Measurements from ENCODE around the gene C1orf53.

The C1orf53 gene

DNA sequence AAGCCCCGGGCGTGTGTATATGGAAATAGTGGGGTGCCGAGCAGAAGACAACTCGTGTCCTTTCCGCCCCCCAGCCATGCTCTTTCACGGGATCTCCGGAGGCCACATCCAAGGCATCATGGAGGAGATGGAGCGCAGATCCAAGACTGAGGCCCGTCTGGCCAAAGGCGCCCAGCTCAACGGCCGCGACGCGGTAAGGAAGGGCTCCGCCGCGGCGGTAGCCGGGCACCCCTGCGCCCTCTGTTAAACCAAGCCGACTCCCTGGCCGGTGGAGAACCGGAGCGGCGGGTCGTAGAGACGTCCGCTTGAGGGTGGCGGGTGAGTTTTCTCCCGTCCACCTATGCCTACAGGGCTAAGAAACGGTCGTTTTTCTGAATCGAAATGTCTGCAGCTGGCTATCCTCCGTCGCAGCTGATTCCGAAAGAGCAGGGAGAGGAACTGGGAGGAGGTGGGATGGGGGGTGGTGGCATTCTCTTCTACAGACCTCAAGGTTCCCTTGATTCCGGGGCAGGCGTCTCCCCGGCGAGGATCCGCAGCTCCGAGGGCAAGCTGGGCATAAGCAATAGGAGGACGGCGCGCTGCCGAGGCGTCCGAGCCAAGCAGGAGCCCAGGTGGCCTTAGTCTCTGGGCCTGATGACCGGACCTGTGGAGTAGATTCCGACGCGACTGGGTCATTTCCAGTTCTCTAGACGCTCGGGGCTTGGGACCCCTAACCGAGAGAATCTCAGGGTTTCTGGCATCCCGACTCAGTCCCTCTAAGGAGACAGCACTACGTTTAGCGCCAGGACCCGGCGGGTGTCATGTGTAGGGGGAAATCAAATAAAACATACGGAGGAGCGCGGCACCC lies 15.6 kb downstream of the C1orf53 start:
- peaks cover 10% of the 10 kb centered on the region for H3K27me3 ChIP-seq (ENCODE audit: insufficient read depth, low read depth, severe bottlenecking)
- peak; percentile 62 for DNase-seq
- no peaks in the 10 kb centered on the region for H3K9me3 ChIP-seq (ENCODE audit: severe bottlenecking)
- H3K4me3 ChIP-seq (ENCODE audit: low read depth, low read length) = peak overlapping the region; percentile 61
- TF ChIP-seq, protein P1, sequence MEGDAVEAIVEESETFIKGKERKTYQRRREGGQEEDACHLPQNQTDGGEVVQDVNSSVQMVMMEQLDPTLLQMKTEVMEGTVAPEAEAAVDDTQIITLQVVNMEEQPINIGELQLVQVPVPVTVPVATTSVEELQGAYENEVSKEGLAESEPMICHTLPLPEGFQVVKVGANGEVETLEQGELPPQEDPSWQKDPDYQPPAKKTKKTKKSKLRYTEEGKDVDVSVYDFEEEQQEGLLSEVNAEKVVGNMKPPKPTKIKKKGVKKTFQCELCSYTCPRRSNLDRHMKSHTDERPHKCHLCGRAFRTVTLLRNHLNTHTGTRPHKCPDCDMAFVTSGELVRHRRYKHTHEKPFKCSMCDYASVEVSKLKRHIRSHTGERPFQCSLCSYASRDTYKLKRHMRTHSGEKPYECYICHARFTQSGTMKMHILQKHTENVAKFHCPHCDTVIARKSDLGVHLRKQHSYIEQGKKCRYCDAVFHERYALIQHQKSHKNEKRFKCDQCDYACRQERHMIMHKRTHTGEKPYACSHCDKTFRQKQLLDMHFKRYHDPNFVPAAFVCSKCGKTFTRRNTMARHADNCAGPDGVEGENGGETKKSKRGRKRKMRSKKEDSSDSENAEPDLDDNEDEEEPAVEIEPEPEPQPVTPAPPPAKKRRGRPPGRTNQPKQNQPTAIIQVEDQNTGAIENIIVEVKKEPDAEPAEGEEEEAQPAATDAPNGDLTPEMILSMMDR (IDR thresholded peaks at IDR 0.05; ENCODE audit: low read depth, low read length) = no peak
- no peaks in the 10 kb centered on the region for H3K36me3 ChIP-seq
- no peak overlapping the region for H3K27ac ChIP-seq

- H3K36me3 ChIP-seq = no peaks in the 10 kb centered on the region
- no peak for DNase-seq
- H3K4me3 ChIP-seq (ENCODE audit: low read depth, low read length) = no peak overlapping the region
- no peak overlapping the region for H3K27ac ChIP-seq
- no peaks in the 10 kb centered on the region for H3K9me3 ChIP-seq (ENCODE audit: severe bottlenecking)
- H3K27me3 ChIP-seq (ENCODE audit: insufficient read depth, low read depth, severe bottlenecking) = peaks cover 10% of the 10 kb centered on the region
- TF ChIP-seq, protein P1 (IDR thresholded peaks at IDR 0.05; ENCODE audit: low read depth, low read length) = no peak
These were observed 16.4 kb downstream of the C1orf53 start for GRCh38 chr1:197918807-197919345.

DNA sequence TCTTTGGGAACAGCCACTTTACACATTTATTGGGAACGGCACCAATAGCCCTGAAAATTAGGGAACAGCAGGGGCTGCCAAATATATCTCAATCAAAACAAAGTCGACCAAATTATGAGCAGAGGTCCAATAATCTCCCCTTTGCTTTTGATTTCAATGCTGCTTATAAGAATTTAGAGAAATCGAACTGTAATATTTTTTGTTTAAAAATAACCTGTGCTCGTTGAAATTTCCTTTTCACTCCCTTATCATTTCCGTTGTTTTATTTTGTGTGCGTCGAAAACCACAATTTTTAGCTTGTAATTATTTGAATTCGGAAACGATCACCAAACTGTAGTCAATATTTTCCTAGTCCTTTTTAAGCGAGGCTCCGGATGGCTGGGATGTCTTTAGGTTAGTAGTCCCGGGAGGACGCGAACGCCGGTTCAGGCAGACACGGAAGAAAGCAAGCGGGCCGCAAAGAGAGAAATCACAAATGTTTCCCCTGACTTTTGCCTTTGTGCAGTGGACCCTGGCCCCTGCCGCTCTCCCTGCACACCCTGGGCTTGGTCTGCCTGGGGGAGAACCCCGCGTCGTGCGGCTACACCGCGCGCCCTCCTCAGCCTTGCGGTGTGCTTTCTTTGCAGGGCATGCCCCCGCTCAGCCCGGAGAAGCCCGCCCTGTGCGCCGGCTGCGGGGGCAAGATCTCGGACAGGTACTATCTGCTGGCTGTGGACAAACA lies 17.1 kb downstream of the C1orf53 start:
- DNase-seq = no peak
- Histone ChIP-seq H3K27me3 (ENCODE audit: insufficient read depth, low read depth, severe bottlenecking) (peaks cover 10% of the 10 kb centered on the region), H3K4me3 (ENCODE audit: low read depth, low read length) (no peak overlapping the region), H3K9me3 (ENCODE audit: severe bottlenecking) (no peaks in the 10 kb centered on the region), H3K27ac (no peak overlapping the region), H3K36me3 (no peaks in the 10 kb centered on the region)
- TF ChIP-seq, protein P1 (IDR thresholded peaks at IDR 0.05; ENCODE audit: low read depth, low read length) = no peak

DNA sequence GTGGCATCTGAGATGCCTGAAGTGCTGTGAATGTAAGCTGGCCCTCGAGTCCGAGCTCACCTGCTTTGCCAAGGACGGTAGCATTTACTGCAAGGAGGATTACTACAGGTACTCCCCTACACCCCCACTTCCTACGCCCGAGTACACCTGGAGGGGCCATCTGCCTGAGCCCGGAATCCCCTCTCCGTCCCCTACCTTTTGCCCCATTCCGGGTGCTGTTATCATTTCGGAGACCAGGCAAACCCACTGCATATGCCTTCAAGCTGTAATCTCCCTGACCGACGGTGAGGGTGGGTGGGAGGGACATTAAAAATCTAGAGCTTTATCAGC lies 17.6 kb downstream of the C1orf53 start:
- no peaks in the 10 kb centered on the region for H3K36me3 ChIP-seq
- H3K4me3 ChIP-seq (ENCODE audit: low read depth, low read length) = no peak overlapping the region
- H3K27ac ChIP-seq = no peak overlapping the region
- H3K9me3 ChIP-seq (ENCODE audit: severe bottlenecking) = no peaks in the 10 kb centered on the region
- H3K27me3 ChIP-seq (ENCODE audit: insufficient read depth, low read depth, severe bottlenecking) = peaks cover 10% of the 10 kb centered on the region
- TF ChIP-seq, protein P1 (IDR thresholded peaks at IDR 0.05; ENCODE audit: low read depth, low read length) = no peak
- no peak for DNase-seq

DNA sequence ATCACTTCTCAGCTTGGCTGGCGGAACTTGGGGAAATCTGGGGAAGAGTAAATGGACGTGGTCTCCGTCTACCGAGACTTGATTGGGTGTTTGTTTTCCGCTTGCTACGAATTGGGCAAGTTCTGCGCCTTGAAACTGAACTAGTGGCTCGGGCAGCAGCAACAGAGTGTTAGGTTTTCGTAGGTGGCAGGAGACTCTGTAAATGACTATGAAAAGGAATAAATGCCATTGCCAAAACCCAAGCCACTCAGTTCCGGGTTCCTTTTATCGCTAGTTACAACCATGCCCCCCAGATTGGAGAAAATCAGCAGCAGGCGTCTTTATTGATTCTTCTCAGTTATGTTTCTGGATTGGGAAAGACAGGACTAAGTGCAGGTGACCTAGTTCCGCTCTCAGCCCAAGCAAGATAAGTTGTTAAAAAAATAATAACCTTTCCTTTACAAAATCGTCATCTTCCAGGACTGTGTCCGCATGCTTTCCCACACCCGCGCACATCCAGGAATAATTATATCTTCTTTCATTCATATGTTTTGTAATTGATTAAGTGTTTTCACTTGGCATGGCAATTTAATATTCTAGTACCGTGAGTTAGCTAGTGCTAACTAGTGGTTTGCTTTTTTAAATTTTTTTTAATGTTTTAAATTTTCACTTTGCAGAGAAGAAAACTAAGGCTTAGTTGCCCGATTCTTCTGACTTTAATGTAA lies 18.1 kb downstream of the C1orf53 start:
- DNase-seq = no peak
- no peak overlapping the region for H3K27ac ChIP-seq
- H3K36me3 ChIP-seq = no peaks in the 10 kb centered on the region
- peaks cover 10% of the 10 kb centered on the region for H3K27me3 ChIP-seq (ENCODE audit: insufficient read depth, low read depth, severe bottlenecking)
- no peaks in the 10 kb centered on the region for H3K9me3 ChIP-seq (ENCODE audit: severe bottlenecking)
- H3K4me3 ChIP-seq (ENCODE audit: low read depth, low read length) = no peak overlapping the region
- TF ChIP-seq, protein P1 (IDR thresholded peaks at IDR 0.05; ENCODE audit: low read depth, low read length) = no peak
